Central memory CD8-positive, alpha-beta T cell (primary cell): ENCODE results near the gene ADRB2.
"Not testable (repeated sequence)": the region's sequence is repeated elsewhere in the genome, so short reads cannot be mapped to it uniquely, and the experiment has no call there.

Source experiments
- ATAC-seq: fragments of 150-1000 bp; cut with Tn5 transposase; replicated peaks from 2 replicates; pipeline ENCODE4 v1.10.0; 2022; ENCODE audit warnings: mild to moderate bottlenecking, moderate FRiP score, moderate number of reproducible peaks; ENCODE audit not compliant: poor library complexity, severe bottlenecking; ENCODE audit errors: extremely low read depth
- DNase-seq, 2 donors: peaks; one replicate each; pipeline ENCODE4 v3.0.0; 2021; ENCODE audit warnings: low spot score in 2 of 2
- H3K27ac Mint-ChIP-seq: one replicate; pipeline ENCODE4 v1.8.0; 2022; ENCODE audit warnings: low read depth, mild to moderate bottlenecking, moderate library complexity, mixed read lengths
- H3K27me3 Mint-ChIP-seq: one replicate; pipeline ENCODE4 v1.8.0; 2022; ENCODE audit warnings: mixed read lengths
- H3K36me3 Mint-ChIP-seq: one replicate; pipeline ENCODE4 v1.8.0; 2022; ENCODE audit warnings: mild to moderate bottlenecking, moderate library complexity, mixed read lengths; ENCODE audit not compliant: insufficient read depth
- H3K4me1 Mint-ChIP-seq: one replicate; pipeline ENCODE4 v1.8.0; 2022; ENCODE audit warnings: mixed read lengths
- H3K4me3 Mint-ChIP-seq: one replicate; pipeline ENCODE4 v1.8.0; 2022; ENCODE audit warnings: mild to moderate bottlenecking, moderate library complexity, mixed read lengths
- H3K9me3 Mint-ChIP-seq: one replicate; pipeline ENCODE4 v1.8.0; 2022; ENCODE audit warnings: mixed read lengths

ADRB2 gene

GRCh38 chr5:148794275-148794674 is 32.1 kb upstream of the ADRB2 start:
- Mint-ChIP-seq H3K27ac (no peak overlapping the region), H3K36me3 (no peaks in the 10 kb centered on the region), H3K4me1 (peaks cover 6% of the 10 kb centered on the region), H3K4me3 (no peak overlapping the region), H3K9me3 (no peaks in the 10 kb centered on the region), H3K27me3 (no peaks in the 10 kb centered on the region)
- ATAC-seq (no peak), DNase-seq (no peak)

DNA sequence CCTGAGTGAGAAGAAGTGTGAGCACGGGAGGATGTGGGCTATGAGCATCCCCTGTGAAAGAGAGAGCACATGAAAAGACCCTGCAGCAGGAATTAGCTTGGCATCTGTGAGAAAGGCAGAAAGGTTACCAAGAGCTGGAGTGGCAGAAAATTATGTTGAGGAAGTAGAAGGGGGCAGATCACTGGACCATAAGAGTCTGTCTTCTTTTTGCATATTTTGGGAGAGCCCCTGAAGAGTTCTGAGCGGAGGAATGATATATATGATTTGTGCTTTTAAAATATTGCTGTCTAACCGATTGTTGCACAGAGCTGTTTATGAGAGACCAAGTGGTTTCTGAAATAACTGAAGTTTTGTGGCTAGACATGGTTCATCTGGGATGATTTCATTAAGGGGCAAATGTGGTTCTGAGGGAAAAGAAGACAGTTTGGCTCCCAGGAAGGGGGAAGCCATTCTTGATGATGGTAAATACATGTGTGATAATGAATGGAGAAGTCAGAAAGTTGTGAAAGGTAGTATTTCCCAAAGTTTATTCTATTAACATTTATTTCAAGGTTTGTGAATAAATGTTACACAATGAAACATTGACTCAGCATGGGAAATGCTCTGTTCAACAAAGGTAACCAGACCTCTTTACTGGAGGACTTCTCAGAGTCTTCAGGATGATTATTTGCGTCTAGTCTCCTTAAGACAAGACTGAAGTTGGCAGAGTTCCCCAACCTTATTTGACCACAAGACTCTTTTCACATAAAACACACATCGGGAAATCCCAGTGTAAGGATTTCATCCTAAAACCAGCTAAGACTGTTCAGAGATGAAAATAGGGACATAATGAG is 31.5 kb upstream of the ADRB2 start:
- Mint-ChIP-seq H3K27ac (no peak overlapping the region), H3K4me3 (no peak overlapping the region), H3K4me1 (peaks cover 6% of the 10 kb centered on the region), H3K9me3 (no peaks in the 10 kb centered on the region), H3K27me3 (no peaks in the 10 kb centered on the region), H3K36me3 (no peaks in the 10 kb centered on the region)
- ATAC-seq (no peak), DNase-seq (no peak)

GRCh38 chr5:148796936-148797335 is 29.5 kb upstream of the ADRB2 start:
- Mint-ChIP-seq H3K27me3 (no peaks in the 10 kb centered on the region), H3K36me3 (no peaks in the 10 kb centered on the region), H3K4me1 (peaks cover 6% of the 10 kb centered on the region), H3K27ac (no peak overlapping the region), H3K9me3 (no peaks in the 10 kb centered on the region), H3K4me3 (no peak overlapping the region)
- DNase-seq (no peak), ATAC-seq (no peak)

DNA sequence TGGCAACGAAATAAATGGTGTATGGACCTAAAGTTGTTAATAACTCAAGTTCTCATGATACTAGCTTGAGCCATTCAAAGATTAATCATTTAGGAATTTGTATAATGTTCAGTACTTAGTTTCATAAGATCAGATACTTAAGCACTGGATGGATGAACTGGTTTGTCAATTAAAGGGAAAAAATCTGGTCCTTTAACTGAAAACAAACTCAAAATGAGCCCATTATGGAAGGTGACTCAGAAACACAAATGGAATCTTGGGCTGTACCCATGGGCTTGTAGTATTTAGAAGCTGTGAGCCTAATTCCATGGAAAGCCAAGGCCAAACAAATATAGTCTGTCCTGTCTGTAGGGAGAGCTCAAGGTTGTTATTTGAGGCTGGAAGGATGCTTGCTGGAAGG is 27.6 kb upstream of the ADRB2 start:
- no peak overlapping the region for H3K4me3 Mint-ChIP-seq

DNA sequence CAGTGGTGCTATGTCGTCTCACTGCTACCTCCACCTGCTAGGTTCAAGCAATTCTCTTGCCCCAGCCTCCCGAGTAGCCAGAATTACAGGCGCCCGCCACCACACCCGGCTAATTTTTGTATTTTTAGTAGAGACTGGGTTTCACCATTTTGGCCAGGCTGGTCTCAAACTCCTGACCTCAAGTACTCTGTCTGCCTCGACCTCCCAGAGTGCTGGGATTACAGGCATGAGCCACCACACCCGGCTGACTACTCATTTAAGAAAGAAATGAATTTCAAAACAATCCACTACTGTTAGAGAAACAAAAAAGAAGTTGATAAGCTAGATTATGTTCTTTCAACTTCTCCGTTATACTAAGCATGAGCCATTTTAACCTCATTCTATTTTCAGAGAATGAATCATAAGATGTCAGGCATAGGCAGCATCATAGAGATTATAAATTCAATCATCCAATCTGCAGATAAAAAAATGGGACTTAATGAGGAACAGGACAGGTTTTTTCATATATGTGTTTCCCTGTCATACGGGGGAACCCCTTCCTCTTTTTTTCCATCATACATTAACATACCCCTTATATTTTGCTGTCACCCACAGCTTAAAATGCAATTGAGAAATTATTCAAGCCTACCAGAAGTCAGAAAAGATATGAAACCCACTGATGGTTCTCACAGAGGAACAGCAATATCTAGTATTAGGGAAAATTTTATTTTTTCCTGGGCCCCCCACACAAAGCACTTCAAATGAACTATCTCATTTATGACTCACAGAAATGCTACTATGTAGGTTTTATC is 26.5 kb upstream of the ADRB2 start:
- no peak overlapping the region for H3K4me3 Mint-ChIP-seq
- H3K9me3 Mint-ChIP-seq, result no peaks in the 10 kb centered on the region
- H3K36me3 Mint-ChIP-seq, result no peaks in the 10 kb centered on the region
- H3K27ac Mint-ChIP-seq, result no peak overlapping the region
- DNase-seq (no peak), ATAC-seq (no peak)
- H3K27me3 Mint-ChIP-seq, result peaks cover 9% of the 10 kb centered on the region
- H3K4me1 Mint-ChIP-seq, result peaks cover under 1% of the 10 kb centered on the region

More for the DNA sequence above, 27.6 kb upstream of the ADRB2 start:
- DNase-seq, result no peak
- no peak for ATAC-seq
- Mint-ChIP-seq H3K4me1 (peaks cover 6% of the 10 kb centered on the region), H3K36me3 (no peaks in the 10 kb centered on the region), H3K9me3 (no peaks in the 10 kb centered on the region), H3K27ac (no peak overlapping the region), H3K27me3 (peaks cover 9% of the 10 kb centered on the region)

- ATAC-seq (no peak), DNase-seq (no peak)
- Mint-ChIP-seq H3K27me3 (peaks cover 9% of the 10 kb centered on the region), H3K4me1 (no peaks in the 10 kb centered on the region), H3K9me3 (no peaks in the 10 kb centered on the region), H3K4me3 (no peak overlapping the region), H3K36me3 (no peaks in the 10 kb centered on the region), H3K27ac (no peak overlapping the region)
Measured at GRCh38 chr5:148801682-148802276, 24.6 kb upstream of the ADRB2 start.

DNA sequence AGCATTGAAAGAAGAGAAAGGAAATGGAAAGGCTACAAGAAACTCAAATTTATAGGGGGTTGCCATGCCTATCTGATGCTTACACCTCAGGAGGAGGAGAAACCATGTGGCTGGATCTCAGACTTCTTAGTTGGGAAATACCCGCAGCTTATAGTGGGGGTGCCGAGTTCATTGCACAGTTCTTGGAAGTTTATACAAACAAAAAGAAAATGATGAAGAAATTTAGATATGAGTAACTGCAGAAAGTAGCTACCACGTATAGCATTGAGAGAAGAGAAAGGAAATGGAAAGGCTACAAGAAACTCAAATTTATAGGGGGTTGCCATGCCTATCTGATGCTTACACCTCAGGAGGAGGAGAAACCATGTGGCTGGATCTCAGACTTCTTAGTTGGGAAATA is 23.0 kb upstream of the ADRB2 start:
- not testable (repeated sequence) for H3K4me3 Mint-ChIP-seq, H3K36me3 Mint-ChIP-seq, H3K9me3 Mint-ChIP-seq, ATAC-seq, H3K4me1 Mint-ChIP-seq, H3K27ac Mint-ChIP-seq, DNase-seq, H3K27me3 Mint-ChIP-seq

- H3K27me3 Mint-ChIP-seq, result peaks cover 9% of the 10 kb centered on the region
- peaks cover 4% of the 10 kb centered on the region for H3K36me3 Mint-ChIP-seq
- no peak overlapping the region for H3K27ac Mint-ChIP-seq
- no peak for DNase-seq
- H3K9me3 Mint-ChIP-seq, result no peaks in the 10 kb centered on the region
- no peak for ATAC-seq
- H3K4me1 Mint-ChIP-seq, result peaks cover 14% of the 10 kb centered on the region
- no peak overlapping the region for H3K4me3 Mint-ChIP-seq
Measured at GRCh38 chr5:148804393-148804792, 22.0 kb upstream of the ADRB2 start.

- no peak for ATAC-seq
- no peak overlapping the region for H3K4me3 Mint-ChIP-seq
Measured at GRCh38 chr5:148805326-148806290, 20.8 kb upstream of the ADRB2 start.

DNA sequence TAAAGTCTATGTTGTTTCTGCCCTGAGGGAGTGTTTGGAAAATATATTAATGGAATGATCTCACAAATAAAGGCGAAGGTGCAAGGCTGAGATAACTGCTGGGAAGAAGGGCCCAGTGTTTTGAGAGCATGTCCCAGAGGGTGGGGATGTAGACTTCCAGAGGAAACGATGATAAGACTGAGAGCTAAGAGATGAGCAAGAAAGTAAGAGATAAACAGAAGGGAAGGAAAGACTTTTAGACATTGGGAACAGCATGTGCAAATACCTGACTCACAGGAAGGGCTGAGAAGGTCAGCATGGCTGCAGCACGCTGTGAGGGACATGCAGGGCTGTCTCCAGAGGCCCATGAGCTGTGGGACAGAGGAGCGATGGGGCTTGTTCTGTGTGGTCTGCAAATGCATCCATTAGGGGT is 19.9 kb upstream of the ADRB2 start:
- ATAC-seq, result no peak
- Mint-ChIP-seq H3K27me3 (peaks cover 9% of the 10 kb centered on the region), H3K4me3 (no peak overlapping the region), H3K4me1 (peaks cover 32% of the 10 kb centered on the region), H3K9me3 (no peaks in the 10 kb centered on the region), H3K27ac (no peak overlapping the region), H3K36me3 (peaks cover 8% of the 10 kb centered on the region)
- no peak for DNase-seq

More at GRCh38 chr5:148805326-148806290, 20.8 kb upstream of the ADRB2 start:
- no peak for DNase-seq
- Mint-ChIP-seq H3K4me1 (peaks cover 25% of the 10 kb centered on the region), H3K27me3 (peaks cover 9% of the 10 kb centered on the region), H3K9me3 (no peaks in the 10 kb centered on the region), H3K27ac (no peak overlapping the region), H3K36me3 (peaks cover 6% of the 10 kb centered on the region)

GRCh38 chr5:148807851-148808250 is 18.6 kb upstream of the ADRB2 start:
- H3K4me3 Mint-ChIP-seq, result no peak overlapping the region
- no peaks in the 10 kb centered on the region for H3K9me3 Mint-ChIP-seq
- peaks cover 7% of the 10 kb centered on the region for H3K27me3 Mint-ChIP-seq
- peaks cover 8% of the 10 kb centered on the region for H3K36me3 Mint-ChIP-seq
- no peak overlapping the region for H3K27ac Mint-ChIP-seq
- ATAC-seq (no peak), DNase-seq (no peak)
- peaks cover 38% of the 10 kb centered on the region for H3K4me1 Mint-ChIP-seq
